Islet precursor cell (in vitro differentiated cells): ENCODE measurements around the gene SIDT1.

Experiments
- DNase-seq: peaks from one replicate; pipeline ENCODE4 v3.0.0-alpha.2; 2018

SIDT1 gene

GRCh38 chr3:113546414-113546893 lies 14.1 kb downstream of the SIDT1 start:
- DNase-seq, result no peak

- no peak for DNase-seq
Measured at GRCh38 chr3:113548501-113548900, 16.1 kb downstream of the SIDT1 start.

- no peak for DNase-seq
Measured at GRCh38 chr3:113551820-113552219, 19.5 kb downstream of the SIDT1 start.

GRCh38 chr3:113552851-113553250 lies 20.5 kb downstream of the SIDT1 start:
- no peak for DNase-seq

- no peak for DNase-seq
Measured at GRCh38 chr3:113555138-113555537, 22.8 kb downstream of the SIDT1 start.

GRCh38 chr3:113556316-113556945 lies 24.1 kb downstream of the SIDT1 start:
- DNase-seq, result no peak

GRCh38 chr3:113556946-113557335 lies 24.6 kb downstream of the SIDT1 start:
- peak; percentile 62 for DNase-seq

- peak; percentile 87 for DNase-seq
Measured at GRCh38 chr3:113557374-113557773, 25.0 kb downstream of the SIDT1 start.

GRCh38 chr3:113559009-113559408 lies 26.7 kb downstream of the SIDT1 start:
- DNase-seq, result no peak

- no peak for DNase-seq
Measured at GRCh38 chr3:113560271-113560670, 27.9 kb downstream of the SIDT1 start.

GRCh38 chr3:113560831-113561623 lies 28.7 kb downstream of the SIDT1 start:
- no peak for DNase-seq

- no peak for DNase-seq
Measured at GRCh38 chr3:113565555-113565954, 33.2 kb downstream of the SIDT1 start.

GRCh38 chr3:113570158-113570557 lies 37.8 kb downstream of the SIDT1 start:
- no peak for DNase-seq

GRCh38 chr3:113571360-113571759 lies 39.0 kb downstream of the SIDT1 start:
- DNase-seq, result no peak

- DNase-seq, result no peak
Measured at GRCh38 chr3:113573728-113574127, 41.4 kb downstream of the SIDT1 start.

GRCh38 chr3:113574213-113574612 lies 41.9 kb downstream of the SIDT1 start:
- no peak for DNase-seq

- no peak for DNase-seq
Measured at GRCh38 chr3:113575206-113575605, 42.9 kb downstream of the SIDT1 start.

- DNase-seq, result no peak
Measured at GRCh38 chr3:113585228-113585627, 52.9 kb downstream of the SIDT1 start.

GRCh38 chr3:113585720-113586119 lies 53.4 kb downstream of the SIDT1 start:
- no peak for DNase-seq

GRCh38 chr3:113588806-113589205 lies 56.5 kb downstream of the SIDT1 start:
- no peak for DNase-seq

GRCh38 chr3:113589971-113590370 lies 57.6 kb downstream of the SIDT1 start:
- DNase-seq, result no peak

GRCh38 chr3:113590983-113591382 lies 58.6 kb downstream of the SIDT1 start:
- no peak for DNase-seq

GRCh38 chr3:113594066-113594465 lies 61.7 kb downstream of the SIDT1 start:
- DNase-seq, result no peak

GRCh38 chr3:113597596-113598354 lies 65.4 kb downstream of the SIDT1 start:
- no peak for DNase-seq
